Mesodermal cell (in vitro differentiated cells): ENCODE measurements around the gene TMEM255B.
"Not testable (repeated sequence)": the region's sequence is repeated elsewhere in the genome, so short reads cannot be mapped to it uniquely, and the experiment has no call there.

Experiments
- H3K27ac ChIP-seq: 2 replicates; pipeline ENCODE4 v1.7.0; 2013; ENCODE audit warnings: mild to moderate bottlenecking, low read depth, low read length, moderate library complexity; ENCODE audit not compliant: severe bottlenecking
- H3K36me3 ChIP-seq: 2 replicates; pipeline ENCODE4 v1.7.1; 2013; ENCODE audit warnings: mild to moderate bottlenecking, low read length, moderate library complexity; ENCODE audit not compliant: control insufficient read depth, insufficient read depth
- H3K4me1 ChIP-seq: one replicate; pipeline ENCODE4 v1.7.1; 2013; ENCODE audit warnings: mild to moderate bottlenecking, low read length; ENCODE audit not compliant: insufficient read depth, control insufficient read depth, poor library complexity, severe bottlenecking
- H3K4me3 ChIP-seq: 2 replicates; pipeline ENCODE4 v1.7.0; 2013; ENCODE audit warnings: low read length, control low read depth, mild to moderate bottlenecking; ENCODE audit not compliant: insufficient read depth, poor library complexity, severe bottlenecking; ENCODE audit errors: extremely low read depth
- H3K9me3 ChIP-seq: 2 replicates; pipeline ENCODE4 v1.7.1; 2013; ENCODE audit warnings: mild to moderate bottlenecking, low read length, moderate library complexity; ENCODE audit not compliant: control insufficient read depth
- WGBS, 2 experiments: methylation state at CpG; one replicate each; pipeline ENCODE4 v1.1.5; 2013; ENCODE audit warnings: missing lambda C conversion rate in 2 of 2; ENCODE audit not compliant: insufficient coverage in 2 of 2; 5-methylcytosine and 5-hydroxymethylcytosine counted together

The TMEM255B gene

GRCh38 chr13:113783200-113783881 is 24.3 kb downstream of the TMEM255B start:
- Histone ChIP-seq H3K4me3 (no peak overlapping the region), H3K4me1 (no peaks in the 10 kb centered on the region), H3K27ac (no peak overlapping the region), H3K9me3 (no peaks in the 10 kb centered on the region), H3K36me3 (no peaks in the 10 kb centered on the region)
- 89 to 93% methylated on average over 12 of the region's 12 CpGs for WGBS, 2 experiments

GRCh38 chr13:113783966-113784644 is 25.1 kb downstream of the TMEM255B start:
- no peaks in the 10 kb centered on the region for H3K36me3 ChIP-seq
- WGBS, 2 experiments, result 69 to 79% methylated on average over 8 of the region's 10 CpGs

GRCh38 chr13:113784645-113785024 is 25.6 kb downstream of the TMEM255B start:
- WGBS, 2 experiments, result 80 to 91% methylated on average over 4 to 5 of the region's 5 CpGs
- Histone ChIP-seq H3K4me1 (no peaks in the 10 kb centered on the region), H3K27ac (no peak overlapping the region), H3K9me3 (no peaks in the 10 kb centered on the region), H3K36me3 (no peaks in the 10 kb centered on the region), H3K4me3 (no peak overlapping the region)

More at GRCh38 chr13:113783966-113784644, 25.1 kb downstream of the TMEM255B start:
- H3K4me1 ChIP-seq, result no peaks in the 10 kb centered on the region
- no peaks in the 10 kb centered on the region for H3K9me3 ChIP-seq
- no peak overlapping the region for H3K27ac ChIP-seq
- no peak overlapping the region for H3K4me3 ChIP-seq

- Histone ChIP-seq H3K4me3 (no peak overlapping the region), H3K4me1 (no peaks in the 10 kb centered on the region), H3K36me3 (no peaks in the 10 kb centered on the region), H3K9me3 (no peaks in the 10 kb centered on the region), H3K27ac (no peak overlapping the region)
- 89 to 92% methylated on average over 19 of the region's 19 CpGs for WGBS, 2 experiments
Measured at GRCh38 chr13:113785051-113786010, 26.3 kb downstream of the TMEM255B start.

GRCh38 chr13:113786262-113786841 is 27.3 kb downstream of the TMEM255B start:
- WGBS, 2 experiments, result 88 to 89% methylated on average over 12 to 17 of the region's 17 CpGs
- H3K9me3 ChIP-seq, result no peaks in the 10 kb centered on the region
- no peaks in the 10 kb centered on the region for H3K4me1 ChIP-seq
- no peak overlapping the region for H3K27ac ChIP-seq
- H3K36me3 ChIP-seq, result no peaks in the 10 kb centered on the region
- no peak overlapping the region for H3K4me3 ChIP-seq

- H3K4me3 ChIP-seq, result no peak overlapping the region
- no peak overlapping the region for H3K27ac ChIP-seq
- H3K36me3 ChIP-seq, result no peaks in the 10 kb centered on the region
- H3K4me1 ChIP-seq, result no peaks in the 10 kb centered on the region
- H3K9me3 ChIP-seq, result no peaks in the 10 kb centered on the region
- WGBS, 2 experiments, result 80 to 87% methylated on average over 2 to 6 of the region's 12 CpGs
Measured at GRCh38 chr13:113787694-113788093, 28.7 kb downstream of the TMEM255B start.

GRCh38 chr13:113788413-113789135 is 29.5 kb downstream of the TMEM255B start:
- Histone ChIP-seq H3K9me3 (no peaks in the 10 kb centered on the region), H3K36me3 (no peaks in the 10 kb centered on the region), H3K27ac (no peak overlapping the region), H3K4me1 (no peaks in the 10 kb centered on the region), H3K4me3 (no peak overlapping the region)
- 92 to 94% methylated on average over 21 to 25 of the region's 31 CpGs for WGBS, 2 experiments

- Histone ChIP-seq H3K27ac (no peak overlapping the region), H3K36me3 (no peaks in the 10 kb centered on the region), H3K4me1 (no peaks in the 10 kb centered on the region), H3K4me3 (no peak overlapping the region), H3K9me3 (no peaks in the 10 kb centered on the region)
- 89 to 99% methylated on average over 5 to 6 of the region's 6 CpGs for WGBS, 2 experiments
Measured at GRCh38 chr13:113789167-113789566, 30.1 kb downstream of the TMEM255B start.

- H3K4me1 ChIP-seq, H3K27ac ChIP-seq, H3K36me3 ChIP-seq, H3K9me3 ChIP-seq, H3K4me3 ChIP-seq: not testable (repeated sequence)
- WGBS, 2 experiments, result 83 to 95% methylated on average over 9 to 12 of the region's 13 CpGs
Measured at GRCh38 chr13:113789931-113790330, 30.9 kb downstream of the TMEM255B start.

- 81 to 82% methylated on average over 16 to 17 of the region's 17 CpGs for WGBS, 2 experiments
- Histone ChIP-seq H3K4me3 (no peak overlapping the region), H3K9me3 (no peaks in the 10 kb centered on the region), H3K36me3 (no peaks in the 10 kb centered on the region), H3K4me1 (no peaks in the 10 kb centered on the region), H3K27ac (no peak overlapping the region)
Measured at GRCh38 chr13:113791226-113791625, 32.2 kb downstream of the TMEM255B start.
